ENCODE data around the gene GGTA1.

Gene GGTA1

GRCh38 chr9:121434969-121435368 lies 64.7 kb downstream of the GGTA1 start:
- Mint-ChIP-seq H3K4me1 (no peaks in the 10 kb centered on the region), H3K9me3 (no peaks in the 10 kb centered on the region), H3K36me3 (ENCODE audit: low read depth) (no peaks in the 10 kb centered on the region), H3K4me3 (no peak overlapping the region), H3K27me3 (ENCODE audit: low read depth) (peaks cover 3% of the 10 kb centered on the region), H3K27ac (no peak overlapping the region)
- TF ChIP-seq CTCF (IDR thresholded peaks at IDR 0.05; ENCODE audit: unreplicated experiment in 3 of 3) = no peak

GRCh38 chr9:121427899-121428298 lies 71.7 kb downstream of the GGTA1 start:
- Mint-ChIP-seq H3K36me3 (ENCODE audit: low read depth) (no peaks in the 10 kb centered on the region), H3K27ac (no peak overlapping the region), H3K27me3 (ENCODE audit: low read depth) (peaks cover 4% of the 10 kb centered on the region), H3K4me3 (no peak overlapping the region), H3K4me1 (no peaks in the 10 kb centered on the region), H3K9me3 (peaks cover 9% of the 10 kb centered on the region)
- TF ChIP-seq CTCF (IDR thresholded peaks at IDR 0.05; ENCODE audit: unreplicated experiment in 3 of 3) = no peak

- peaks cover 16% of the 10 kb centered on the region for H3K9me3 Mint-ChIP-seq
- H3K27me3 Mint-ChIP-seq (ENCODE audit: low read depth) = peaks cover 4% of the 10 kb centered on the region
- H3K4me1 Mint-ChIP-seq = no peaks in the 10 kb centered on the region
- H3K4me3 Mint-ChIP-seq = no peak overlapping the region
- H3K27ac Mint-ChIP-seq = no peak overlapping the region
- H3K36me3 Mint-ChIP-seq (ENCODE audit: low read depth) = no peaks in the 10 kb centered on the region
- TF ChIP-seq CTCF (IDR thresholded peaks at IDR 0.05; ENCODE audit: unreplicated experiment in 3 of 3) = no peak
Measured at GRCh38 chr9:121424024-121424432, 75.6 kb downstream of the GGTA1 start.

- Mint-ChIP-seq H3K4me3 (no peak overlapping the region), H3K27ac (no peak overlapping the region), H3K27me3 (ENCODE audit: low read depth) (peaks cover 17% of the 10 kb centered on the region), H3K36me3 (ENCODE audit: low read depth) (no peaks in the 10 kb centered on the region), H3K9me3 (no peaks in the 10 kb centered on the region), H3K4me1 (no peaks in the 10 kb centered on the region)
- TF ChIP-seq CTCF (IDR thresholded peaks at IDR 0.05; ENCODE audit: unreplicated experiment in 3 of 3) = no peak
Measured at GRCh38 chr9:121411993-121412392, 87.7 kb downstream of the GGTA1 start.

- H3K27me3 Mint-ChIP-seq (ENCODE audit: low read depth) = peaks cover 15% of the 10 kb centered on the region
- no peak overlapping the region for H3K27ac Mint-ChIP-seq
- no peak overlapping the region for H3K4me3 Mint-ChIP-seq
- no peak for TF ChIP-seq CTCF (IDR thresholded peaks at IDR 0.05; ENCODE audit: unreplicated experiment in 3 of 3)
- H3K36me3 Mint-ChIP-seq (ENCODE audit: low read depth) = peaks cover 4% of the 10 kb centered on the region
- H3K4me1 Mint-ChIP-seq = no peaks in the 10 kb centered on the region
- peaks cover 14% of the 10 kb centered on the region for H3K9me3 Mint-ChIP-seq
Measured at GRCh38 chr9:121405899-121406298, 93.7 kb downstream of the GGTA1 start.
